ENCODE measurements around the gene RALGAPA2.

- TF ChIP-seq POLR2A (IDR thresholded peaks at IDR 0.05), result no peak
- TF ChIP-seq, protein P1, sequence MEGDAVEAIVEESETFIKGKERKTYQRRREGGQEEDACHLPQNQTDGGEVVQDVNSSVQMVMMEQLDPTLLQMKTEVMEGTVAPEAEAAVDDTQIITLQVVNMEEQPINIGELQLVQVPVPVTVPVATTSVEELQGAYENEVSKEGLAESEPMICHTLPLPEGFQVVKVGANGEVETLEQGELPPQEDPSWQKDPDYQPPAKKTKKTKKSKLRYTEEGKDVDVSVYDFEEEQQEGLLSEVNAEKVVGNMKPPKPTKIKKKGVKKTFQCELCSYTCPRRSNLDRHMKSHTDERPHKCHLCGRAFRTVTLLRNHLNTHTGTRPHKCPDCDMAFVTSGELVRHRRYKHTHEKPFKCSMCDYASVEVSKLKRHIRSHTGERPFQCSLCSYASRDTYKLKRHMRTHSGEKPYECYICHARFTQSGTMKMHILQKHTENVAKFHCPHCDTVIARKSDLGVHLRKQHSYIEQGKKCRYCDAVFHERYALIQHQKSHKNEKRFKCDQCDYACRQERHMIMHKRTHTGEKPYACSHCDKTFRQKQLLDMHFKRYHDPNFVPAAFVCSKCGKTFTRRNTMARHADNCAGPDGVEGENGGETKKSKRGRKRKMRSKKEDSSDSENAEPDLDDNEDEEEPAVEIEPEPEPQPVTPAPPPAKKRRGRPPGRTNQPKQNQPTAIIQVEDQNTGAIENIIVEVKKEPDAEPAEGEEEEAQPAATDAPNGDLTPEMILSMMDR (IDR thresholded peaks at IDR 0.05), result no peak
These were observed 19.5 kb upstream of the RALGAPA2 start for GRCh38 chr20:20731945-20732296.
